Measurements from ENCODE around the gene MB21D2. TPM values are rescaled to one million over a fixed set of nuclear protein-coding genes. Genes with fewer than 3 reads are reported as not detected.
"Not testable (repeated sequence)": the region's sequence is repeated elsewhere in the genome, so short reads cannot be mapped to it uniquely, and the experiment has no call there.

MB21D2 gene
- total RNA-seq, 1 experiment from 2014 or later, result 26.0 TPM

- Histone ChIP-seq H3K4me3 (ENCODE audit: low read length) (no peak overlapping the region), H3K36me3 (ENCODE audit: low read depth, low read length) (peaks cover 18% of the 10 kb centered on the region), H3K9me3 (ENCODE audit: low read length) (no peaks in the 10 kb centered on the region), H3K4me2 (ENCODE audit: low read length) (no peak overlapping the region), H3K9me2 (replicated peaks; ENCODE audit: low read length) (no peaks in the 10 kb centered on the region), H3K4me1 (ENCODE audit: insufficient read depth, low read length) (no peaks in the 10 kb centered on the region), H2AFZ (ENCODE audit: low read length) (no peak overlapping the region), H4K20me1 (ENCODE audit: low read length) (peaks cover 36% of the 10 kb centered on the region), H3F3A (ENCODE audit: low read length, unreplicated experiment) (no peaks in the 10 kb centered on the region), H3K9ac (ENCODE audit: low read length) (no peak overlapping the region), H3K27ac (ENCODE audit: low read length) (no peak overlapping the region), H3K27me3 (ENCODE audit: low read length) (no peaks in the 10 kb centered on the region), H3K79me2 (ENCODE audit: low read length) (peaks cover 23% of the 10 kb centered on the region; the same call in 1 of the 2 replicates)
- ATAC-seq, result no peak
- ChIA-PET POLR2A (ENCODE audit: unreplicated experiment) (no interaction called here), CTCF (no interaction called here)
- TF ChIP-seq EZH2phosphoT487 (IDR thresholded peaks at IDR 0.05; ENCODE audit: borderline replicate concordance, low read length) (no peak), EZH2 (IDR thresholded peaks at IDR 0.05; ENCODE audit: low read length, unreplicated experiment) (no peak), CTCF (conservative IDR thresholded peaks at IDR 0.05; ENCODE audit: low read depth, low read length) (no peak)
- DNase-seq, result no peak
- intact Hi-C loops (cut with micrococcal nuclease), result no loop called here
- no TSS peak for BruUV-seq (replicated peaks)
Observed at GRCh38 chr3:192799721-192800120, 117.9 kb downstream of the MB21D2 start.

- BruUV-seq (replicated peaks), result no TSS peak
- no peaks in the 10 kb centered on the region for H3K4me1 ChIP-seq (ENCODE audit: insufficient read depth, low read length)
- ChIA-PET POLR2A (ENCODE audit: unreplicated experiment) (no interaction called here), CTCF (no interaction called here)
- peaks cover 18% of the 10 kb centered on the region for H3K36me3 ChIP-seq (ENCODE audit: low read depth, low read length)
- H3K4me2 ChIP-seq (ENCODE audit: low read length), result no peak overlapping the region
- DNase-seq (no peak), ATAC-seq (no peak)
- H3K27me3 ChIP-seq (ENCODE audit: low read length), result no peaks in the 10 kb centered on the region
- TF ChIP-seq EZH2 (IDR thresholded peaks at IDR 0.05; ENCODE audit: low read length, unreplicated experiment), result no peak
- no peak for TF ChIP-seq EZH2phosphoT487 (IDR thresholded peaks at IDR 0.05; ENCODE audit: borderline replicate concordance, low read length)
- no peak overlapping the region for H2AFZ ChIP-seq (ENCODE audit: low read length)
- peaks cover 7% of the 10 kb centered on the region for H4K20me1 ChIP-seq (ENCODE audit: low read length)
- no peaks in the 10 kb centered on the region for H3F3A ChIP-seq (ENCODE audit: low read length, unreplicated experiment)
- no peak overlapping the region for H3K9ac ChIP-seq (ENCODE audit: low read length)
- H3K79me2 ChIP-seq (ENCODE audit: low read length), result no peaks in the 10 kb centered on the region
- no peak overlapping the region for H3K27ac ChIP-seq (ENCODE audit: low read length)
- H3K9me2 ChIP-seq (replicated peaks; ENCODE audit: low read length), result no peaks in the 10 kb centered on the region
- intact Hi-C loops (cut with micrococcal nuclease), result no loop called here
- H3K9me3 ChIP-seq (ENCODE audit: low read length), result no peaks in the 10 kb centered on the region
- no peak overlapping the region for H3K4me3 ChIP-seq (ENCODE audit: low read length)
Observed at GRCh38 chr3:192795021-192795420, 122.6 kb downstream of the MB21D2 start.

- no peak for DNase-seq
- ChIA-PET CTCF (no interaction called here), POLR2A (ENCODE audit: unreplicated experiment) (no interaction called here)
- peaks cover 15% of the 10 kb centered on the region for H3K36me3 ChIP-seq (ENCODE audit: low read depth, low read length)
- no peak for TF ChIP-seq EZH2phosphoT487 (IDR thresholded peaks at IDR 0.05; ENCODE audit: borderline replicate concordance, low read length)
- TF ChIP-seq CTCF (conservative IDR thresholded peaks at IDR 0.05; ENCODE audit: low read depth, low read length), result no peak
- no peak for TF ChIP-seq EZH2 (IDR thresholded peaks at IDR 0.05; ENCODE audit: low read length, unreplicated experiment)
- H3K9ac ChIP-seq (ENCODE audit: low read length), result no peak overlapping the region
- H3K79me2 ChIP-seq (ENCODE audit: low read length), result no peaks in the 10 kb centered on the region
- intact Hi-C loops (cut with micrococcal nuclease), result no loop called here
- H3K27me3 ChIP-seq (ENCODE audit: low read length), result no peaks in the 10 kb centered on the region
- H3K4me3 ChIP-seq (ENCODE audit: low read length), result no peak overlapping the region
- peaks cover 7% of the 10 kb centered on the region for H4K20me1 ChIP-seq (ENCODE audit: low read length)
- no peak overlapping the region for H2AFZ ChIP-seq (ENCODE audit: low read length)
- no peak for ATAC-seq
- no peak overlapping the region for H3K27ac ChIP-seq (ENCODE audit: low read length)
- no TSS peak for BruUV-seq (replicated peaks)
- no peak overlapping the region for H3K4me2 ChIP-seq (ENCODE audit: low read length)
- no peaks in the 10 kb centered on the region for H3K9me3 ChIP-seq (ENCODE audit: low read length)
- H3F3A ChIP-seq (ENCODE audit: low read length, unreplicated experiment), result no peaks in the 10 kb centered on the region
- no peaks in the 10 kb centered on the region for H3K9me2 ChIP-seq (replicated peaks; ENCODE audit: low read length)
- H3K4me1 ChIP-seq (ENCODE audit: insufficient read depth, low read length), result no peaks in the 10 kb centered on the region
Observed at GRCh38 chr3:192794216-192794615, 123.4 kb downstream of the MB21D2 start.

- H3K9me3 ChIP-seq (ENCODE audit: low read length); H2AFZ ChIP-seq (ENCODE audit: low read length); BruUV-seq (replicated peaks); CTCF ChIA-PET; H3K79me2 ChIP-seq (ENCODE audit: low read length); H3K4me3 ChIP-seq (ENCODE audit: low read length); DNase-seq; H4K20me1 ChIP-seq (ENCODE audit: low read length); H3K36me3 ChIP-seq (ENCODE audit: low read depth, low read length); H3K9me2 ChIP-seq (replicated peaks; ENCODE audit: low read length); POLR2A ChIA-PET (ENCODE audit: unreplicated experiment); H3K27ac ChIP-seq (ENCODE audit: low read length); H3K4me1 ChIP-seq (ENCODE audit: insufficient read depth, low read length); H3K9ac ChIP-seq (ENCODE audit: low read length); H3F3A ChIP-seq (ENCODE audit: low read length, unreplicated experiment); ATAC-seq; H3K4me2 ChIP-seq (ENCODE audit: low read length); intact Hi-C loops (cut with micrococcal nuclease); H3K27me3 ChIP-seq (ENCODE audit: low read length): not testable (repeated sequence)
Observed at GRCh38 chr3:192788816-192789515, 128.7 kb downstream of the MB21D2 start.
